ENCODE measurements around the gene MDGA2. TPM values are rescaled to one million over a fixed set of nuclear protein-coding genes. Genes with fewer than 3 reads are reported as not detected.

MDGA2 gene
- total and polyA plus RNA-seq, 2 of the 8 experiments (the other 6 are each of a cell fraction or from before 2014, with no cell fraction given): 0.11 to 0.69 TPM

DNA sequence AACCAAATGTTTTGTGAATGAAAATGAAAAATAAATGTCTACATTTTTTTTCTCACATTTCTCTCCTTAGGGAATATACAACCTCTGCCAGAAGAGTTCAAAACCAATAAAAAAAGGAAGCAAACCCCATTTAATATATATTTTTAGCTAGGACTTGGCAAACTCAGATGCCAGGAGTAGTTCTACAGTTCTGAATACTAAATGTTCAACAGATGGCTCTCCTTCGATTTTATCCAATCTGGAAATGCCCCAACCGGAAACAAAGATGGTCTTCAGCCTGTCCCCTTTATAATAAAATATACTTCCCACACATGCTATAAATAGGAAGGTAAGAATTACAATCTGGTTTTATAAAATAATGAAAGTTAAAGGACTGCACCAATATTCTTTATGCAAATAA is 330.4 kb downstream of the MDGA2 start:
- Histone ChIP-seq H2AFZ (ENCODE audit: low read length) (no peak overlapping the region), H3K27ac (ENCODE audit: low read depth, low read length) (no peak overlapping the region), H3K4me2 (ENCODE audit: insufficient read depth in 1 of 2, low read depth in 2 of 2, low read length in 2 of 2) (no peak overlapping the region), H3K23me2 (ENCODE audit: low read depth, low read length) (no peaks in the 10 kb centered on the region), H3K79me2 (ENCODE audit: control insufficient read depth in 1 of 2, insufficient read depth in 2 of 2, low read length in 2 of 2) (no peaks in the 10 kb centered on the region), H4K20me1 (replicated peaks in 1 of 2; ENCODE audit: control insufficient read depth in 1 of 2, insufficient read depth in 2 of 2, low read length in 2 of 2) (no peaks in the 10 kb centered on the region), H3K14ac (ENCODE audit: insufficient read length) (no peak overlapping the region), H4K5ac (ENCODE audit: insufficient read length, low read depth, low read length) (no peak overlapping the region), H3K27me3 (replicated peaks in 1 of 4; ENCODE audit: control insufficient read depth in 3 of 4, extremely low read depth in 1 of 4, insufficient read depth in 3 of 4, low read length in 3 of 4) (no peaks in the 10 kb centered on the region), H3K9ac (replicated peaks in 1 of 4; ENCODE audit: extremely low read depth in 1 of 4, low read depth in 3 of 4, low read length in 3 of 4) (no peak overlapping the region), H2BK5ac (ENCODE audit: low read depth, low read length) (no peak overlapping the region), H3K36me3 (ENCODE audit: control insufficient read depth in 2 of 4, insufficient read depth in 4 of 4, low read length in 3 of 4) (no peaks in the 10 kb centered on the region), H3K23ac (ENCODE audit: insufficient read length) (no peak overlapping the region), H4K8ac (ENCODE audit: extremely low read depth, insufficient read depth, low read length) (no peak overlapping the region), H3K4ac (replicated peaks; ENCODE audit: insufficient read length, low read depth, low read length) (no peak overlapping the region), H3K56ac (replicated peaks; ENCODE audit: insufficient read length, low read depth, low read length) (no peak overlapping the region), H4K91ac (replicated peaks; ENCODE audit: insufficient read length, low read length) (no peak overlapping the region), H3K79me1 (ENCODE audit: low read depth, low read length) (no peaks in the 10 kb centered on the region), H3K18ac (ENCODE audit: extremely low read depth, low read length) (no peak overlapping the region), H2AK5ac (ENCODE audit: low read depth, low read length) (no peak overlapping the region), H2BK20ac (ENCODE audit: low read length) (no peak overlapping the region), H3K4me3 (ENCODE audit: extremely low read depth in 1 of 4, insufficient read depth in 2 of 4, low read depth in 3 of 4, low read length in 4 of 4) (no peak overlapping the region), H2BK120ac (replicated peaks; ENCODE audit: low read depth, low read length) (no peak overlapping the region), H2BK12ac (ENCODE audit: low read depth, low read length) (no peak overlapping the region), H3K9me3 (ENCODE audit: insufficient read depth in 2 of 2, low read depth in 1 of 2, low read length in 1 of 2) (no peaks in the 10 kb centered on the region), H3K4me1 (replicated peaks in 1 of 4; ENCODE audit: control insufficient read depth in 3 of 4, insufficient read depth in 4 of 4, low read length in 3 of 4) (peaks cover 0 to 3% (median 1%) of the 10 kb centered on the region in 4 experiments; a peak in 2 of 7 replicates), H2BK15ac (ENCODE audit: low read length) (no peak overlapping the region)
- TF ChIP-seq CHD2 (IDR thresholded peaks at IDR 0.05; ENCODE audit: low read length): no peak
- no peak for TF ChIP-seq SUZ12 (IDR thresholded peaks at IDR 0.05; ENCODE audit: low read length)
- TF ChIP-seq KDM1A (IDR thresholded peaks at IDR 0.05; ENCODE audit: borderline replicate concordance, low read length): no peak
- TF ChIP-seq SP2 (IDR thresholded peaks at IDR 0.05; ENCODE audit: low read length): no peak
- no peak for TF ChIP-seq RAD21 (IDR thresholded peaks at IDR 0.05 in 1 of 2, conservative IDR thresholded peaks at IDR 0.05 in 1 of 2; ENCODE audit: low read depth in 2 of 2, low read length in 2 of 2)
- no peak for TF ChIP-seq CTBP2 (IDR thresholded peaks at IDR 0.05; ENCODE audit: borderline replicate concordance, insufficient read depth, insufficient read length, low read length)
- no peak for TF ChIP-seq FOSL1 (IDR thresholded peaks at IDR 0.05; ENCODE audit: insufficient read depth, low read depth, low read length)
- no peak for TF ChIP-seq EGR1 (IDR thresholded peaks at IDR 0.05; ENCODE audit: borderline replicate concordance, low read depth, low read length)
- no peak for FAIRE-seq
- WGBS, 2 experiments (ENCODE audit: extremely low coverage in 1 of 2, insufficient coverage in 1 of 2, insufficient read length in 1 of 2, insufficient replicate concordance in 2 of 2, low coverage in 1 of 2, low lambda C conversion rate in 2 of 2, missing lambda C conversion rate in 1 of 2): 100% methylated on average over 2 of the region's 2 CpGs; no CpG with 5 or more reads in 1 of the 2 experiments
- ChIA-PET CTCF (ENCODE audit: partially characterized antibody) (interaction anchor here (1.4 kb wide), 1 partner anchor 12 kb away, joined by 3 read pairs; no protein-coding TSS in a partner anchor), POLR2A (ENCODE audit: partially characterized antibody) (no interaction called here)
- DNase-seq (ENCODE audit: low read depth in 1 of 2, low spot score in 2 of 2): no peak

Measured in H1 (cell line).